ENCODE data around the gene ASTN2.

DNA sequence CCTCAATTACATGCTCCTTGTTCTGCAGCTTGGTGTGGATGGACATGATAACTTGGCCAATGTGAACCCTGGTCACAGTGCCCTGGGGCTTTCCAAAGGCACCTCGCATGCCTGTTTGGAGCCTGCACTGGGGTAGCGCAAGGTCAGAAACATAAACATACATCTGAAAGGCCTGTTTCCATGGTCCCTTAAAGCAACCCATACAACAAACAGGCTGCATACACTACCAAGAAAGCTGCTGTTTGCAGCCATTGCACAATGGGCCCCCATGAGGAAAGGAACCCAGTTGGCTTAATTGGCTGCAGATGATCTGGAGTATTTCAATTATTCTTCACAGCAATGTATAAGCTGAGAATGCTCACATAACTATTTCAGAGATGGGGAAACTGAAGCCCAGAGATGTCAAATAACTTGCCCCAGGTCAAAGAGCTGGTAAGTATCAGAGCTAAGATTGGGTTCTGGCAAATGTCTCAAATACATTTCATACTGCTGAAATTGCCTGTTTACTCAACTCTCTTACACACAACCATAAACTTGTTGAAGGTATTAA lies 233.9 kb downstream of the ASTN2 start:
- no peak for TF ChIP-seq RAD21 (conservative IDR thresholded peaks at IDR 0.05)
- TF ChIP-seq CTCF (IDR thresholded peaks at IDR 0.05; ENCODE audit: poor library complexity, severe bottlenecking), result no peak
- no peak for TF ChIP-seq SMC3 (conservative IDR thresholded peaks at IDR 0.05; ENCODE audit: poor library complexity)
- TF ChIP-seq POLR2AphosphoS5 (IDR thresholded peaks at IDR 0.05), result no peak
- no peak for TF ChIP-seq EZH2 (IDR thresholded peaks at IDR 0.05; ENCODE audit: borderline replicate concordance, insufficient read depth, low read length, poor library complexity, severe bottlenecking)
- TF ChIP-seq REST (IDR thresholded peaks at IDR 0.05; ENCODE audit: borderline replicate concordance), result no peak
- TF ChIP-seq TAF1 (IDR thresholded peaks at IDR 0.05; ENCODE audit: low read depth), result no peak
- TF ChIP-seq EP300 (conservative IDR thresholded peaks at IDR 0.05; ENCODE audit: poor library complexity, severe bottlenecking), result no peak
- TF ChIP-seq MXI1 (conservative IDR thresholded peaks at IDR 0.05; ENCODE audit: poor library complexity, severe bottlenecking), result no peak
